Measurements from ENCODE around the gene CTSK.

GRCh38 chr1:150748878-150749719, 59.0 kb downstream of the CTSK start:
- no peak for TF ChIP-seq CTCF (conservative IDR thresholded peaks at IDR 0.05 in 1 of 2, IDR thresholded peaks at IDR 0.05 in 1 of 2; ENCODE audit: extremely low read depth in 1 of 2, insufficient read depth in 1 of 2, low read depth in 1 of 2, low read length in 2 of 2)
- TF ChIP-seq EZH2 (IDR thresholded peaks at IDR 0.05; ENCODE audit: borderline replicate concordance, low read length), result no peak

Data from mammary epithelial cell (primary cell).